Measurements from ENCODE around the gene COL5A3.
"Not testable (repeated sequence)": the region's sequence is repeated elsewhere in the genome, so short reads cannot be mapped to it uniquely, and the experiment has no call there.

The COL5A3 gene

DNA sequence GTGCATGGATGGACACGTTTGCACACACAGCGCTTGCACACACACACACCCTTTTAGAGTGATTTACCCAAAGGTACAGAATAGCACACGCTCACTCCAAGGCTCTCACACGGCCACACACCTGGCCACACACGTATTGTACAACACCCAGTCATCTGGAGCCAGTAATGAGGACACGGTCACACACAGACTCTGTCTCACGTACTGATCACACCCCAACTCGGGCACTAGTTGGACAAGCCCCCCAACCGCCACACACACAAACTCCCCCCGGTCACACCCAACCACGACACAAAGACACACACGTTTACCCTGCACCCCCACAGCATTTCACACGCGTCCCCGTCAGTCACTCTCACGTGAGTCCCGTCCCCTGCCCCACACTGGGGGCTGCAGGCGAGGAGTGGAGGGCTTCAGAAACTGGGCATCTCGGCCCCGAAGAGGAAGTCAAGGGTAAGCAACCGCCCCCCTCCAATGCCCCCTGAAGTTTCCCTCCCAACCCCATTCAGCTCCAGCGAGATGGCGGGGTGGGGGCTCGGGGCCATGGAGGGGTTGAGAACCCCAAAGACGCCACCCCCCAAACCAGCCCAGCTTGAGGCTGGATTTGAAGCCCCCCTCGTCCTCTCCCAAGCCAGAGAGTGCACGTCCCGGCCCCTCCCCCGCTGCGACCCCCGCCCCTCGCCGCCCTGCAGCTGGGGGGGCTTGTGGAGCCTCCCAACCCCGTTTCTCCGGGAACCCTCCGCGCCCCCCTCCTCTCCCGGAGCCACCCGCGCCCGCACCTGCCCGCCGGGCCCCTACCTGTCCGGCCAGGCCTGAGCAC, 74.6 kb downstream of the COL5A3 start:
- no peak for DNase-seq

GRCh38 chr19:9934132-9934950, 76.0 kb downstream of the COL5A3 start:
- DNase-seq, result no peak

DNA sequence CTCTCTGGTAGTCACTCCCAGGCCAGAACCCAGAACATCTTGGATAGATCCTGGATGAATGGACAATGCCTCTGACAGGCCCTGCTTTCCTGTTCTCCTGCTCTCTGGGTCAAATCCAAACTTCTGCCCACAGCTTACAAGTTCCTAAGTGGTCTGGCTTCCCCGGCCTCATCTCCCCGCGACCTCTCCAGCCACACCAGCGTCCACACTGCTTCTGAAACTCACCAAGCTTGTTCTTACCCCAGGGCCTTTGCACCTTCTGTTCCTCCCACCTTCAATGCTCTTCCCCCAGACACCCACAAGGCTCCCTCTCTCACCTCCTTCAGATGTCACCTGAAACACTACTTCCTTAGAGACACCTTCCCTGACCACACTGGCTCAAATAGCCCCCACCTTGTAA, 77.5 kb downstream of the COL5A3 start:
- DNase-seq, result no peak

- no peak for DNase-seq
Measured at GRCh38 chr19:9931629-9932028, 78.7 kb downstream of the COL5A3 start.

DNA sequence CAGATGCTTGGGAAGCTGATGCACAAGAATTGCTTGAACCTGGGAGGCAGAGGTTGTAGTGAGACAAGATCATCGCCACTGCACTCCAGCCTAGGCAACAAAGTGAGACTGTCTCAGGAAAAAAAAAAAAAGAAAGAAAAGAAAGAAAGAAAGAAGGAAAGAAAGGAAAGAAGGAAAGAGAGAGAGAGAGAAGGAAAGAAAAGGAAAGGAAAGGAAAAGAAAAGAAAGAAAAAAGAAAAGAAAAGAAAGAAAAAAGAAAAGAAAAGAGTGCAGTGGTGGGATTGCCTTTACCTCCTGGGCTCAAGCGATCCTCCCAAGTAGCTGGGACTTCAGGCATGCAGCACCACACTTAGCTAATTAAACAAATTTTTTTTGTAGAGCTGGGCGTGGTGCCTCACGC, 86.9 kb downstream of the COL5A3 start:
- DNase-seq, result no peak

DNA sequence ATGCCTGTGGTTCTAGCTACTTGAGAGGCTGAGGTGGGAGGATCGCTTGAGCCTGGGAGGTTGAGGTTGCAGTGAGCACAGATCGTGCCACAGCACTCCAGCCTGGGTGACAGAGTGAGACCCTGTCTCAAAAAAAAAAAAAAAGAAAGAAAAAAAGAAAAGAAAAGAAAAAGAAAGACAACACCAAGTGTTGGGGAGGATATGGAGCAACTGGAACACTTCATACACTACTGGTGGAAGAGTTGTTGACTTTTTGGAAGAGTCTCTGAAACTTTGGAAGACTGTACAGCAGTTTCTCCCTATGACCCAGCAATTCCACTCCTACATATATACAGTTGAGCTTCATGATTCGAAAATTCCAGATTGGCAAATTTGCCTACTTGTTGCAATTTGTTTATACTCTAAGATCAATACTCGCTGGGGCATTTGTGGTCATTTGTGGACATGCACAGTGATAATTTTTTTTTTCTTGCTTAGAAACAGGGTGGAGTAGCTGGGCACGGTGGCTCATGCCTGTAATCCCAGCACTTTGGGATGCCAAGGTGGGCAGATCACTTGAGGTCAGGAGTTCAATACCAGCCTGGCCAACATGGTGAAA, 87.4 kb downstream of the COL5A3 start:
- not testable (repeated sequence) for DNase-seq

DNA sequence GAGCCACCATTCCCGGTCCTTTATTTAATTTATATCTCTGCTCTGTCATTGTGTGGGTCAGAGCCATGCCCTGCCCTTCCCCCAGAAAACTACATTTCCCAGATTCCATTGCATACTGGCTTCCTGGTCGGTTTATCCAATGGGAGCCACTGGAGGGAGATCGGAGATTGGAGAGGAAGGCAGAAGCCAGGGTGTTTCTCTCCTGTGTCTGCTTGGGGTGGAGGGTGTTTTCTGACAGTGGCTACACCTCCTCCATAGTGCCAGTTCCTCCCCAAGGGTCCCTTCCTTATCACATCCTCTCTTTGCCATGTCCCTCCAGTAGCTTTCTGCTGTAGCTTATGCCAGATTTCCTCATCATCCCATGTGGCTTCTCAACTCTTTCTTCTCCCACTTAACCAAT, 93.0 kb downstream of the COL5A3 start:
- DNase-seq, result no peak

- DNase-seq, result no peak
Measured at GRCh38 chr19:9916719-9917118, 93.6 kb downstream of the COL5A3 start.

DNA sequence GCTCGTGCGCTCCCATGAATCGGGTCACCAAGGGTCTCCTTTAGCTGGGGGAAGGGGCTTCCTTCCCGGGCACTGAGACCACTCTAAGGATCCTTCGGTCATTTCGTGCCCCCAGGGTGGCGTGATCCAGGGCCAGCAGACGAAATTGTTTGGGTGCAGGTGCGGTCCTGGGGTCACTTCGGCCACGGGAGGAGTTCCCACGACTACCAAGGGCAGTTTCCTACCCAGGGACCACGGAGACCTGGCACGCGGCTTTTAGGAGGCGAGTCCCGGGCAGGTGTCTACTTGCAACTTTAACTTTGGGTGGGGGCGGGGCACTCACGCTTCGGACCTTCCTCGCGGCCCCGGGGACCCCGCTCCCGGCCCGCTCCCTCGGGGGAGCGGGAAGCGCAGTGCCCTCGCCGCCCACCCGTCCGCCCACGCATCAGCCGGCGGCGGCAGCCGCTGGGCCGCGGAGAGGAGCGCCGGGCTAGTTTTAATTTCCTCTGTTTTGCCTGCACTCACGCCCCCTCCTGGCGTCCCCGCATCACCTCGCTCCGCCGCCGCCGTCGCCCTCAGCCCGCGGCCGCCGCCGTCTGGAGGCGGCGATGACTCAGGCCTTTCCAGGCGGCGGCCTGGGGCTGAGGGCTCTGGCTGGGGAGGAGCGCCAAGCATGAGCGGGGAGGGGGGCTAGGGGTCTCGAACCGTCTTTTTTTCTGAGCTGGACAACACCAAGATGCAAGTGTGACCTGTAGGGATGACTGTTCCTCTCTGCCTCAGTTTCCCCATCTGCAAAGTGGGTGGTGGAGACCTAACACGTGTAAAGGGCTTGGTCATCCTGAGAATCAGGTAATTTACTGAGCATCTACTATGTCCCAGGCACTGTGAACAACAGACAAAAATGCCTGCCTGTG, 95.7 kb downstream of the COL5A3 start:
- peak; percentile 63 for DNase-seq

DNA sequence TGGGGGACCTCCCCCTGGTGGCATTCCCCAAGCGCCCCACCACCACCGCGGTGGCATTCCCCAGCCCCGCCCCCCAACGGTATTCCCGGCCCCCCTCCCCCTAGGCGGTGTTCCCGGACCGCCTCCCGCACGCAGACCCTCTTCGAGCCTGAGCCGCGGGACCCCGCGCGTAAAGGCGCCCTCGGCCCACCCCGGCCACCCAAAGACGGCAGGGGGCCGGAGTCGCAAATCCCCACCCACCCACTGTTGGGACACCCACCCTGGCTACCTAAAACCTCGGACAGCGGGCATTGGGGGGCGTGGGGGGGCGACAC, 96.3 kb downstream of the COL5A3 start:
- no peak for DNase-seq

- DNase-seq, result no peak
Measured at GRCh38 chr19:9913237-9914000, 96.9 kb downstream of the COL5A3 start.

DNA sequence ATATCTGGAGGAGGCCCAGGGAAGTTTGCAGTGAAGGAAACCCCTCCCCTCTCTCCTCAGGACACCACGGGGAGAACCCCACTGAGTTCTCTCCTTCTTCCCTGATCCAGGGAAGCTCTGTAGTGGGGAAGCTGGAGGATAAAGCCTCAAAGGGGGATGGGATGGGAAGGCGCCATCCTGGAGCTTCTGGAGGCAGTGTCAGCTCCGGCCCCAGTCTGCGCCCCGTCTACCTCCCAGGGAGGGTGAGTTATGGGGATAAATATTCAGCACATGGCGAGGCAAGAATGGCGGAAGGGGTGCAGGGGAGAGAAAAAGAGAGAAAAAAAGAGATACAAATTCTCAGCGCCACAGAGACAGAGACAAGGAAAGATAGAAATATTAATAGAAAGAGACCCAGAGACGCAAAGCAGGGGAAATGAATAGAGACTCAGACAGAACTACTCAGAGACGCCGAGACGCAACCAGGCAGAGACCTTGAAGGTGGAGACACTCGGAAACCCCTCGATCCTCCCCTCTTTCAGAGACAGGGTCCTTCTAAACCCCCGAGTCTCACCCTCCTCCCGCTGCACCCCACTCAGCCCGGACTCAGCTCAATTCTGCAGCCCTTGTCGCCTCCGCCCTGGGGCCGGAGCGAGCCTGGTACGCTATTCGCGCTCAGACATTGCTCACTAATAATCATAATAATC, 97.6 kb downstream of the COL5A3 start:
- DNase-seq, result no peak

GRCh38 chr19:9911524-9912185, 98.6 kb downstream of the COL5A3 start:
- DNase-seq, result no peak

- DNase-seq, result no peak
Measured at GRCh38 chr19:9910625-9911024, 99.7 kb downstream of the COL5A3 start.
